ENCODE data around the gene MAPRE2. TPM values are rescaled to one million over a fixed set of nuclear protein-coding genes. Genes with fewer than 3 reads are reported as not detected.
A peak's percentile ranks its signal among the peaks of the same experiment; 100 is the strongest.

Gene MAPRE2
- total and polyA plus RNA-seq, 8 donors, result 37.4 to 56.3 (median 50.0) TPM

- H3K36me3 ChIP-seq, result no peaks in the 10 kb centered on the region
- no peaks in the 10 kb centered on the region for H3K9me3 ChIP-seq
- intact Hi-C loops (cut with DNase I), result no loop called here
- DNase-seq, result no peak
- TF ChIP-seq, protein P1, sequence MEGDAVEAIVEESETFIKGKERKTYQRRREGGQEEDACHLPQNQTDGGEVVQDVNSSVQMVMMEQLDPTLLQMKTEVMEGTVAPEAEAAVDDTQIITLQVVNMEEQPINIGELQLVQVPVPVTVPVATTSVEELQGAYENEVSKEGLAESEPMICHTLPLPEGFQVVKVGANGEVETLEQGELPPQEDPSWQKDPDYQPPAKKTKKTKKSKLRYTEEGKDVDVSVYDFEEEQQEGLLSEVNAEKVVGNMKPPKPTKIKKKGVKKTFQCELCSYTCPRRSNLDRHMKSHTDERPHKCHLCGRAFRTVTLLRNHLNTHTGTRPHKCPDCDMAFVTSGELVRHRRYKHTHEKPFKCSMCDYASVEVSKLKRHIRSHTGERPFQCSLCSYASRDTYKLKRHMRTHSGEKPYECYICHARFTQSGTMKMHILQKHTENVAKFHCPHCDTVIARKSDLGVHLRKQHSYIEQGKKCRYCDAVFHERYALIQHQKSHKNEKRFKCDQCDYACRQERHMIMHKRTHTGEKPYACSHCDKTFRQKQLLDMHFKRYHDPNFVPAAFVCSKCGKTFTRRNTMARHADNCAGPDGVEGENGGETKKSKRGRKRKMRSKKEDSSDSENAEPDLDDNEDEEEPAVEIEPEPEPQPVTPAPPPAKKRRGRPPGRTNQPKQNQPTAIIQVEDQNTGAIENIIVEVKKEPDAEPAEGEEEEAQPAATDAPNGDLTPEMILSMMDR (IDR thresholded peaks at IDR 0.05), result no peak
- H3K27me3 ChIP-seq, result no peaks in the 10 kb centered on the region
- no peaks in the 10 kb centered on the region for H3K4me1 ChIP-seq
- no peak overlapping the region for H3K27ac ChIP-seq
- no peak overlapping the region for H3K4me3 ChIP-seq
- ATAC-seq, result no peak
These were observed 73.1 kb downstream of the MAPRE2 start for GRCh38 chr18:35114305-35114704.

GRCh38 chr18:35116784-35117318 lies 75.6 kb downstream of the MAPRE2 start:
- H3K36me3 ChIP-seq, result no peaks in the 10 kb centered on the region
- H3K27me3 ChIP-seq, result no peaks in the 10 kb centered on the region
- ATAC-seq, result no peak
- TF ChIP-seq, protein P1 (IDR thresholded peaks at IDR 0.05), result no peak
- H3K9me3 ChIP-seq, result no peaks in the 10 kb centered on the region
- peak overlapping the region in 1 of 2 donors; percentile 77 for H3K27ac ChIP-seq
- no peak overlapping the region for H3K4me3 ChIP-seq
- H3K4me1 ChIP-seq, result no peaks in the 10 kb centered on the region
- no peak for DNase-seq
- intact Hi-C loops (cut with DNase I), result no loop called here

DNA sequence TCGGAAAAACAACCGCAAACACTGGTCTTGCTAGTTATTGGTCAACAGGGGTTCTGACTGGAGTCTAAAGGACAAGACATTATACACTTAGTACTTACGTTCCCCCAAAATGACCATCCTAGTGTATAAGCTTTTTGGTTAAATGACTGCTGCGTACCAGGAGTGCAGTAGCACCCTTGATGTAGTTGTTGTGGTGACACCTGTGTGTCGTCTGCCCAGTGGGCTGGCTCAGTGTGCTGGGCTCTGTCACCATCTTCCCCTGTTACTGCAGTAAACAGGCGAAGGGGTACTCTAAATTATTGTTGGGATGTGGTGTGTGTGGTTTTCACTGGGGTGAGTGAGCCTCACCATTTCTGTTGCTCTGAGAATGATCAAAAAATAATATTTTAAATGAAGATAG lies 76.2 kb downstream of the MAPRE2 start:
- Histone ChIP-seq H3K9me3 (no peaks in the 10 kb centered on the region), H3K4me1 (no peaks in the 10 kb centered on the region), H3K4me3 (no peak overlapping the region), H3K27ac (peak overlapping the region in 1 of 2 donors; percentile 77), H3K27me3 (no peaks in the 10 kb centered on the region), H3K36me3 (no peaks in the 10 kb centered on the region)
- no peak for ATAC-seq
- no peak for DNase-seq
- TF ChIP-seq, protein P1 (IDR thresholded peaks at IDR 0.05), result no peak
- intact Hi-C loops (cut with DNase I), result no loop called here

GRCh38 chr18:35117951-35118411 lies 76.8 kb downstream of the MAPRE2 start:
- no peaks in the 10 kb centered on the region for H3K9me3 ChIP-seq
- no peaks in the 10 kb centered on the region for H3K27me3 ChIP-seq
- ATAC-seq (peak; percentile 78), DNase-seq (peak in 2 of 4 donors; percentile 35 to 68)
- H3K4me3 ChIP-seq, result no peak overlapping the region
- H3K4me1 ChIP-seq, result no peaks in the 10 kb centered on the region
- peak overlapping the region; percentile 43 to 77 for H3K27ac ChIP-seq
- H3K36me3 ChIP-seq, result no peaks in the 10 kb centered on the region
- TF ChIP-seq, protein P1 (IDR thresholded peaks at IDR 0.05), result no peak
- intact Hi-C loops (cut with DNase I), result no loop called here

- TF ChIP-seq, protein P1 (IDR thresholded peaks at IDR 0.05), result no peak
- H3K27me3 ChIP-seq, result no peaks in the 10 kb centered on the region
- intact Hi-C loops (cut with DNase I), result no loop called here
- H3K4me1 ChIP-seq, result no peaks in the 10 kb centered on the region
- ATAC-seq (no peak), DNase-seq (no peak)
- no peak overlapping the region for H3K4me3 ChIP-seq
- no peaks in the 10 kb centered on the region for H3K9me3 ChIP-seq
- peak overlapping the region in 1 of 2 donors; percentile 77 for H3K27ac ChIP-seq
- H3K36me3 ChIP-seq, result no peaks in the 10 kb centered on the region
These were observed 77.4 kb downstream of the MAPRE2 start for GRCh38 chr18:35118641-35119040.
